OCI-LY1 (cell line): ENCODE results near the gene ALDH1A2.

Experiments
- EZH2 ChIP-seq: fragments of 200-600 bp; sonication (generic), shearing (Covaris generic); IDR thresholded peaks from 2 replicates; pipeline ENCODE4 v1.8.0; 2017; ENCODE audit warnings: borderline replicate concordance, mixed run types, mild to moderate bottlenecking, antibody characterized with exemption, low read length, moderate library complexity, mixed read lengths
- TF ChIP-seq, protein P1 (sequence below): fragments of 200-600 bp; sonication (generic), shearing (Covaris generic); IDR thresholded peaks from 2 replicates; pipeline ENCODE4 v1.5.1; 2017; ENCODE audit warnings: mild to moderate bottlenecking, antibody characterized with exemption, low read length, moderate library complexity, mixed read lengths

DNA sequence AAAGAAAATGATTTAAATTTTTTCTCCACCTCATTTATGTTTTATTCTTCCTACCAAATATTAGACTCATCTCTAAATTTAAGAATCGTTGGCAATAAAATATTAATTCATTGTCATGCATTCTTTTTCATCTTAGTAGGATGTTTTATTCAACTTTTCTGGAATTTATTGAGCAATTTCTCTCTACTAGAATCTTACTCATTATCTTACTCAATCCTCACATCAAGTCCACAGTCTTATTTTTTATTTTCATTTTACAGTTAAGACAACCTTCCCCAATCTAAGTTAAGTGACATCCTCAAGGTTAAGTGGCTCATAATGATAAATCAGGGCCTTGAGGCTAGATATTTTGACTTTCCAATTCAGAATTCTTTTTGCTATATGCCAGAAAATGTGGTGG, 15.9 kb upstream of the ALDH1A2 start:
- TF ChIP-seq, protein P1, sequence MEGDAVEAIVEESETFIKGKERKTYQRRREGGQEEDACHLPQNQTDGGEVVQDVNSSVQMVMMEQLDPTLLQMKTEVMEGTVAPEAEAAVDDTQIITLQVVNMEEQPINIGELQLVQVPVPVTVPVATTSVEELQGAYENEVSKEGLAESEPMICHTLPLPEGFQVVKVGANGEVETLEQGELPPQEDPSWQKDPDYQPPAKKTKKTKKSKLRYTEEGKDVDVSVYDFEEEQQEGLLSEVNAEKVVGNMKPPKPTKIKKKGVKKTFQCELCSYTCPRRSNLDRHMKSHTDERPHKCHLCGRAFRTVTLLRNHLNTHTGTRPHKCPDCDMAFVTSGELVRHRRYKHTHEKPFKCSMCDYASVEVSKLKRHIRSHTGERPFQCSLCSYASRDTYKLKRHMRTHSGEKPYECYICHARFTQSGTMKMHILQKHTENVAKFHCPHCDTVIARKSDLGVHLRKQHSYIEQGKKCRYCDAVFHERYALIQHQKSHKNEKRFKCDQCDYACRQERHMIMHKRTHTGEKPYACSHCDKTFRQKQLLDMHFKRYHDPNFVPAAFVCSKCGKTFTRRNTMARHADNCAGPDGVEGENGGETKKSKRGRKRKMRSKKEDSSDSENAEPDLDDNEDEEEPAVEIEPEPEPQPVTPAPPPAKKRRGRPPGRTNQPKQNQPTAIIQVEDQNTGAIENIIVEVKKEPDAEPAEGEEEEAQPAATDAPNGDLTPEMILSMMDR, result no peak
- TF ChIP-seq EZH2, result no peak
